Posterior cingulate gyrus (tissue), 11 donors: ENCODE data around the gene IRF2BP1.
"Not testable (repeated sequence)": the region's sequence is repeated elsewhere in the genome, so short reads cannot be mapped to it uniquely, and the experiment has no call there.

Experiments used
- DNase-seq, 10 donors: peaks; one replicate each; pipeline versions ENCODE4 v3.0.0 to v3.0.0-alpha.2; 2020 to 2021; ENCODE audit warnings: mixed read lengths in 3 of 10
- intact Hi-C: fragments of 100-400 bp; cut with DNase I; formaldehyde crosslinking; loops from one replicate; pipeline ENCODE4 v1.15.1; 2023

IRF2BP1 gene

GRCh38 chr19:45883586-45883880, 2.4 kb downstream of the IRF2BP1 start:
- intact Hi-C loops, result no loop called here
- DNase-seq, result no peak

DNA sequence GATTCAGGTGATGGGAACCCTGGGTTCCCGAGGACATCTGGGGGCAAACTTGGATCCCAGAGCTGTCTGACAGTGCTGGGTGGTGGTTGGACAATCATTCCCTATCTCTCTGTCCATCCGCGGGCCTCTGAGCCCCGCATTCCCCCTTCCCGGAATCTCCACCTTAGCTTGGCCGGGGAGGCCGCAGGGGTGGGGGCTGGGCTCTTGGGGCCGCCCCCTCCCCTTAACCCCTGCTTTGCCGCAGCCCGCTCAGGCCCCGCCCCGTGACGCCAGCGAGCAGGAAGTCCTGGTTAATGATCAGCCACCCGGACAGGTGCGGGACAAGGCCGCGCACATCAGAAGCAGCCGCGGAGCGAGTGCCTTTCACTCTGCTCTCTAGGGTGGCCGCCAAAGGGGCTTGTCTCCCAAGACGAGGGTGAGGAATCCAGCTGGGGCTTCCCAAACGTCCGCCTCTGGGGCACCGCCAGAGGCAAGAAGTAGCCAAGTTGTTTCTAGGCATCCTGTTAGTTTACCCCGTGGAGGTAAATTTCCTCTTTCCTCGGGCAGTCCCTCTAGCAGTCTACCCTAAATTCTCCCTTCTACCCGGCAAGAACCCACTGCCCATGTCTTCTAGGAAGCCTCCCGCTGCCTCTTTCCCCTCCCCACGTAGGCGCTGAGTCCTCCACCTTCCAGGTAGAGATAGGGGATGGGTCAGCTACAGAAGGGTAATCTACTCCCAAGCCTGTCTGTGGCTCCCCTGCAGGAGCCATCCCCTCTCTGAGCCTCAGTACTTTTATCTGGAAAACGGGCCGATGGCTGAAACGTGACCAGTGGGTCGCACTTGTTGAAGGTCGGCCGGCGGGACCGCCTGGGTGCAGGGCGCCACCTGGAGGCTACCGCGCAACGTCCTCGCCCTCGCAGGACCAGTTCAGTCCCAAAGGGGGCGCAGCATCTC, 3.0 kb downstream of the IRF2BP1 start:
- peak; percentile 26 to 96 (median 66) for DNase-seq
- intact Hi-C loops, result no loop called here

GRCh38 chr19:45881909-45882528, 3.9 kb downstream of the IRF2BP1 start:
- no peak for DNase-seq
- intact Hi-C loops, result no loop called here

DNA sequence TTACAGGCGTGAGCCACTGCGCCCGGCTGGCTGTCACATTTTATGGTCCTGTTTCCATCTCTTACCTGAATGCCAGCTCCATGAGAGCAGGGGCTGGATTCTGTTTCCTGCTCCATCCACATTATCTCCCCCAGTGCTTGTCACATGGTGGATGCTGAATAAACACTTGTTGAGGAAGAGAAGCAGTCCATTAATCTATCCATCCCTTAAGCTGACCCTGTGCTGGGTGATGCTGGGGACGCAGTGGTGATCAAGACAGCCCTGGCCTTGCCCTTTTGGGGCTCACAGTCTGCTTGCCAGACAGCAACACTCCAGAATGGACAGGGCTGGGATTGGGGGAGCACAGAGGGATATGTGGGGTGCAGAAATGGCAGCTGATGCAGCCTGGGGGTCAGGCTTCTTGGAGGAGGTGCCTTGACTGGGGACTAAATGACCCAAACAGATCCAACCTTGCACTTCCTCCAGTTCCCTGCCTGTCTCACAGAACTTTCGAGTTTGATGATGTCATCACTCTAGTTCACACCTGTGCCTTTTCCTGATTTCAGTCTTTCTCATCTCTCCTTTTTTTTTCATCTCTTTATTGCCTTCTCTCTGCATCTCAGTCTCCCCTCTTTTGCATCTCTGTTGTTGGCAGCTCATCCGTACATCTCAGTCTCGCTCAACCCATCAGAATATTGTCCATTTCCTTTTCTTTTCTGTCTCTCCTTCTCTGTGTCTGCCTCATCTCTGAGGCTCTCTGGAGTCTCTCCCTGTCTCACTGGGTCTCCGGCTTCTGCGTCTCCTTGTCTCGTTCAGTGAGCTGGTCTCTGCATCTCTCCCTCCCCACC, 4.6 kb downstream of the IRF2BP1 start:
- DNase-seq, result no peak
- intact Hi-C loops, result no loop called here

- no peak for DNase-seq
- intact Hi-C loops, result no loop called here
Observed at GRCh38 chr19:45879971-45880370, 6.0 kb downstream of the IRF2BP1 start.

DNA sequence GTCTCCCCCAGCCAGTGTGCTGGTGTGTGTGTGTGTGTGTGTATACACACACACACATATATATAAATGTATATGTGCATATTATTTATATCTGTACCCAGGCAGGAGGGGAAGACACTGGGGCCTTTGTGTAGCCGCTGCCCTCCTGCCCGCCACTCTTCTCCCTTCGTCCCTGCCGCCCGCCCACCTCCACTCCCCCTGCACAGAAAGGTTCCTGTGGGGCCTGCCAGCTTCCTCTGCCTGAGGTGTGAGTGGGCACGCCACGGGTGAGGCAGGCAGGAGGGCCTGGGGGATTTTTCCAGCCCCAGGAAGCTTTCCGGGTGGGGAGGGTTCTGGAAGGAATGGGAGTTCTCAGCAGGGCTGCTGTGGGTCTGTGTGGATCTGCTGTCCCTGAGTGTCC, 6.9 kb downstream of the IRF2BP1 start:
- intact Hi-C loops, result no loop called here
- DNase-seq, result peak in 1 of 10 donors; percentile 48

DNA sequence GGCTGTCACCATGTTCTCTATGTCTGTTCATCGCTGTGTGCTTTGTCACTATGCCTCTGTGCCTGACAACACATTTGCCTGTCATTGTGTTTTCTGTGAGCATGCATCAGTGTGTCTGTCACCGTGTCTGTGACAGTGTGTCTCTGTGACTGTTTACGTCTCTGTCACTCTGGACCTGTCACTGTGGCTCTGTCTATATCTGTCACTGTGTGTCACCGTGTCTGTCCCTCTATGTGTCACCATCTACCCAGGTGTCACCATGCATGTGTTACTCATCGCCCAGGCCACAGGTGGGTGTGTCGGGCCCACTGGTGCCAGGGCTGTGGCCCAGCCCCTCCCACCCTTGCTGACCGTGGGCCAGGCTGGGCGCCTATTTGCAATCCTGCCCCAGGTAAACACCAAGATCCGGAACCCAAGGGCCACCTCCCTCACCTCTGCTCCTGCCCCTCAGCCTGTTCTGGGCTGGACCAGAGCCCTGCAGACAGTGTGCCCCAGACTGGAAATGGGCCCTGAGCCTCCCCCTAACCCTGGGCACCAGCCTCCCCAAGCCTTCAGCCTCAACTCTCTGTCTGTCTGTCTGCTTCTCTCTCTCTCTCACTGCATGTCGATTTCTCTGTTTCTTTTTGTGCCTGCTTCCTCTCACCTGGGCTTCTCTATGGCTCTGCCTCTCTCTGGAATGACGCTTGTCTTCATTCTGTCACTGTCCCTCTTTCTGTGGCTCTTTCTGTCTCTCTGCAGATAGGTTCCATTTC, 7.7 kb downstream of the IRF2BP1 start:
- DNase-seq, result peak in 1 of 10 donors; percentile 41

DNA sequence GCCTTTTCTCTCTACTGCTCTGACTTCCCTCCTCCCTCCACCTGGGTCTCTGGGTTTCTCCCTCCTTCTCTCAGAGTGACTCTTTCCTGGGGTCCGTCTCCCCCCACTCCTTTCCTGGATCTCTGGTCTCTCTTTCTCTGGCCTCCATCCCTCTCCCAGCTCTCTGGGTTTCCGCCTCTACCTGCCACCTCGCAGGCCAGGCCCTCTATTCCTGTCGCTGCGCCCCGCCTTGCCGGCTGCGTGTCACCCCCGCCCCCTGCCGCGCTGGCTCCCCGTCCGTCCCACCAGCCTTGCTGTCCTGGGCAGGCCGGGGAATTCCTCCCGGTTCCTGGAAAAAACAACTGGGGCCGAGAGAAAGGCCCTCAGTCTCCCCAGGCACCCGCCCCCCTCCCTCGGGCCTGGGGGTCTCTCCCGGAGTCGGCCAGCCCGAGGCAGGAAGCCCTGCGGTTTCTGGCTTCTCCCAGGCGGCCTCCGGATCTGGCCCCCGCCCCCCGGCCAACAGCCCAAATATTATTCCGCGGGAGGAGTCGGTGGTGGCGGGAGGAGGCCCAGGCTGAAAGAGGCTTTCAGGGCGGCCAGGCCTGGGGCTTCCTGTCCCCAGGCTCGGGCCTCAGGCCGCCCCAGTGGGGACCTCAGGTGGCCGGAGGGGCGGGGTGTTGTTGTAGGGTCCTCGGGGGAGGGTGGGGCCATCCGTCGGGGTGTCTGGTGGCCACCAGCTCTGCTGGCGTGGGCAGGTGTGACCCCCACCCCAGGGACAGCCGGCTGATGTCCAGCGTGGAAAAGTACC, 9.3 kb downstream of the IRF2BP1 start:
- DNase-seq, result no peak
- intact Hi-C loops, result no loop called here

More for the DNA sequence above, 7.7 kb downstream of the IRF2BP1 start:
- intact Hi-C loops, result no loop called here

- intact Hi-C loops, result no loop called here
- no peak for DNase-seq
Observed at GRCh38 chr19:45876161-45876410, 9.9 kb downstream of the IRF2BP1 start.

- intact Hi-C loops, result no loop called here
- no peak for DNase-seq
Observed at GRCh38 chr19:45874620-45874966, 11.3 kb downstream of the IRF2BP1 start.

- intact Hi-C loops, result no loop called here
- DNase-seq, result no peak
Observed at GRCh38 chr19:45873219-45873772, 12.6 kb downstream of the IRF2BP1 start.

- DNase-seq, result no peak
- intact Hi-C loops, result no loop called here
Observed at GRCh38 chr19:45872095-45872919, 13.6 kb downstream of the IRF2BP1 start.

- intact Hi-C loops, result no loop called here
- DNase-seq, result no peak
Observed at GRCh38 chr19:45870798-45871197, 15.1 kb downstream of the IRF2BP1 start.

DNA sequence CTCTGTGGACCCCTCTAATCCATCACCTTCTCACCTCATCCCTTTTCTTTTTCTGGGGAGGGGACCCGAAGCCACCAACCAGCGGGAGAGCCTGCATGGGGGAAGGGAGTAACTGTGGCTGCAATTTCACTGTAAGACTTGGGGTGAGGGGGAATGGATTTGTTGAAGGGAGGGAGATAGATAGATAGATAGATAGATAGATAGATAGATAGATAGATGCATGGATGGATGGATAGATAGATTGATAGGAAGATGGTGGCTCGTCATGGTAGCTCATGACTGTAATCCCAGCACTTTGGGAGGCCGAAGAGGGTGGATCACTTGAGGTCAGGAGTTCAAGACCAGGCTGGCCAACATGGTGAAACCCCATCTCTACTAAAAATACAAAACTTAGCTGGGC, 18.7 kb downstream of the IRF2BP1 start:
- DNase-seq, result peak in 1 of 10 donors; percentile 1
- intact Hi-C loops, result not testable (repeated sequence)

DNA sequence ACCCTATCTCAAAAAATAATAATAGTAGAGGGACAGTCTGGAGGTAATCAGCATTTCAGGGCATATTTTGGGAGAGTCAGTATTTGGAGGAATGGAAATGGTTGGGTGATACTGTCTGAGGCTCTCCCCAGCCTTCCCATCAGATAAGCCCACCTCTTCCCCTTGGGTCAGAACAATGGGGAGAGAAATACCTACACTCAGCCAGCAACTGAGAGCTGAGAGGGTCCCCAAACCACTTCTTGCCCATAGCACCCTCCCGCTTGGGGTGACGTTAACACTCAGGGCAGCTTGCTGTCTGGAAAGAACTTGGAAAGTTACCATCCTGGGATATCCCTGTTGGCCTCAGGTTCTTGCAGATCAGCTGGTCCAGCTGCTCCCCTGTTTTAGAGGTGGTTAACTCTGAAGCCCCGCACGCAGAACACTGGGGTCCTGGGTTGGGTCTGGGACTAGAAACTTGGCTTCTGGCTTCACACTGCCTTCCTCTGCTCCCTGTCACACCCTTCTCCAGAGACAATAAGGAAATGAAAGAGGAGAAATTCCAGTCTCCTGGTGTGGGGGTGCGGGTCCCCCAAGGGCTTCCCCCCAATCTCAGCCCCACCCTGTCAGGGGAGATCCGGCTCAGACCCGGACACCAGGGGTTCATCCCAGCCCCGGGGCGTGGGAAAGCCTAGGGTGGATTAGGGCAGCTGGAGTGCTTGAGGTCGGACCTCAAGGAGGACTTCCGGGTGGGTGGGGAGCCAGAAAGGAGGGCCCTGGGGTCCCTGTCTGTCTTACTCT, 19.4 kb downstream of the IRF2BP1 start:
- intact Hi-C loops, result no loop called here
- peak in 2 of 10 donors; percentile 38 to 50 for DNase-seq

- intact Hi-C loops, result loop anchor here (2.0 kb wide), 1 partner anchor 151 kb away; no protein-coding TSS in a partner anchor
- peak in 2 of 10 donors; percentile 24 to 66 for DNase-seq
Observed at GRCh38 chr19:45865269-45865948, 20.5 kb downstream of the IRF2BP1 start.

DNA sequence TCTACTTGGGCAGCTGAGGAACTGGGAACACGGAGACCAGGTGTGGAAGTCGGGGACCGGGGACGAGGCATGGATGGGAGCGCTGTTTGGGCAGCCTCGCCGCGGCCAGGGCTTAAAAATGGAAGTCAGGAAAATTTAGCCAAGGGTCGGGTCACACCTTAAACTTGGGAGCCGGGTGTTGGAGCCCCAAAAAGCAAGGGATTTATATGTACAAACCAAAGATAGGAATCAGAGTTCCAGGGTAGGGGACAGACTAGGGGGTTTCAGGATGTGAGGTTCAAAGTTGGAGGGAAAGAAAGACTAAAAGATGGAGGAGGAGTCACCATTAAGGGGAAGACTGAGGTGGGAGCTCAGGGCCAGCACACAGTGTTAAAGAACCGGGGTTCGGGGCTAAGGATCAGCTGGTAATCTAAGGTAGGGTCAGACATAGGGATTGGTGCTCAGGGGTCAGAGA, 21.3 kb downstream of the IRF2BP1 start:
- DNase-seq, result peak in 2 of 10 donors; percentile 18 to 72
- intact Hi-C loops, result loop anchor here (2.0 kb wide), 1 partner anchor 152 kb away; no protein-coding TSS in a partner anchor
